PC-9 (cell line): ENCODE measurements around the gene METTL9. TPM values are rescaled to one million over a fixed set of nuclear protein-coding genes. Genes with fewer than 3 reads are reported as not detected.

Experiments used
- BruUV-seq: library from RNA; stranded (reverse); fragments of 400-500 nt; replicated peaks from 2 replicates; lab custom pipeline; 2021; lab: Mats Ljungman, UMichigan
- CTCF ChIA-PET: fragments of 300-600 bp; sonication (Branson Sonifier 250); formaldehyde crosslinking; loops from one replicate; lab custom pipeline; 2022; ENCODE audit warnings: antibody characterized with exemption; lab: Charles Lee
- POLR2A ChIA-PET: fragments of 300-600 bp; sonication (Branson Sonifier 250); formaldehyde crosslinking; loops from one replicate; lab custom pipeline; 2022; ENCODE audit warnings: antibody characterized with exemption; ENCODE audit not compliant: unreplicated experiment; lab: Charles Lee
- DNase-seq, 2 experiments: peaks; one replicate each; pipeline versions ENCODE4 v3.0.0 to v3.0.0-alpha.2; 2015 to 2022; ENCODE audit warnings: mixed read lengths in 1 of 2
- H2AFZ ChIP-seq: fragments of 200-600 bp; sonication (generic); 2 replicates; pipeline ENCODE4 v1.8.1; 2017; ENCODE audit warnings: antibody characterized with exemption
- H3F3A ChIP-seq: fragments of 200-600 bp; sonication (generic); 2 replicates; pipeline ENCODE4 v1.8.1; 2017; ENCODE audit warnings: antibody characterized with exemption, mild to moderate bottlenecking, low read depth; ENCODE audit not compliant: insufficient read depth
- H3K27ac ChIP-seq: fragments of 200-600 bp; sonication (generic); 2 replicates; pipeline ENCODE4 v1.6.1; 2016; ENCODE audit warnings: mixed run types
- H3K27me3 ChIP-seq: fragments of 200-600 bp; sonication (generic); 2 replicates; pipeline ENCODE4 v1.6.1; 2016; ENCODE audit warnings: low read depth, mixed run types; ENCODE audit not compliant: insufficient read depth
- H3K36me3 ChIP-seq: fragments of 200-600 bp; sonication (generic); 2 replicates; pipeline ENCODE4 v1.6.1; 2016; ENCODE audit warnings: low read depth, mixed run types
- H3K4me1 ChIP-seq: fragments of 200-600 bp; sonication (generic); replicated peaks from 2 replicates; pipeline ENCODE4 v1.6.1; 2016; ENCODE audit warnings: mixed run types; ENCODE audit not compliant: insufficient read depth
- H3K4me2 ChIP-seq: fragments of 200-600 bp; sonication (generic); 2 replicates; pipeline ENCODE4 v1.6.1; 2017; ENCODE audit warnings: mixed run types
- H3K4me3 ChIP-seq: fragments of 200-600 bp; sonication (generic); 2 replicates; pipeline ENCODE4 v1.6.1; 2016; ENCODE audit warnings: mixed run types
- H3K79me2 ChIP-seq: fragments of 200-600 bp; sonication (generic); 2 replicates; pipeline ENCODE4 v1.6.1; 2017; ENCODE audit warnings: low read depth, mixed run types
- H3K9me2 ChIP-seq: fragments of 200-600 bp; sonication (generic); 2 replicates; pipeline ENCODE4 v1.8.1; 2017; ENCODE audit warnings: mild to moderate bottlenecking; ENCODE audit not compliant: insufficient read depth
- H3K9me3 ChIP-seq: fragments of 200-600 bp; sonication (generic); 2 replicates; pipeline ENCODE4 v1.8.1; 2016; ENCODE audit warnings: low read depth; ENCODE audit not compliant: insufficient read depth
- H4K20me1 ChIP-seq: fragments of 200-600 bp; sonication (generic); 2 replicates; pipeline ENCODE4 v1.8.1; 2017; ENCODE audit not compliant: insufficient read depth
- CTCF ChIP-seq: fragments of 200-600 bp; sonication (generic); conservative IDR thresholded peaks from 2 replicates; pipeline ENCODE4 v1.6.1; 2017; ENCODE audit warnings: mixed run types, antibody characterized with exemption, mild to moderate bottlenecking, moderate library complexity
- EZH2 ChIP-seq: fragments of 200-600 bp; sonication (generic); IDR thresholded peaks from 2 replicates; pipeline ENCODE4 v1.8.0; 2017; ENCODE audit warnings: antibody characterized with exemption, low read depth
- intact Hi-C: fragments of 100-400 bp; cut with micrococcal nuclease; formaldehyde crosslinking; loops from one replicate; pipeline ENCODE4 v1.10.0; 2022; ENCODE audit not compliant: unreplicated experiment
- total RNA-seq: library from RNA; stranded (reverse); gene quantifications from 2 replicates; pipeline ENCODE4 v1.2.3, GENCODE V29; 2021

METTL9 gene
- total RNA-seq, 1 experiment from 2014 or later, result 136 TPM

GRCh38 chr16:21613781-21614180 is 14.4 kb downstream of the METTL9 start:
- BruUV-seq, result no TSS peak
- no peak overlapping the region for H3K4me3 ChIP-seq
- no peaks in the 10 kb centered on the region for H3K9me3 ChIP-seq
- peaks cover 98% of the 10 kb centered on the region for H3K79me2 ChIP-seq
- H3K36me3 ChIP-seq, result peaks cover 19% of the 10 kb centered on the region; the same call in 1 of the 2 replicates
- no peaks in the 10 kb centered on the region for H3K9me2 ChIP-seq
- TF ChIP-seq CTCF (no peak), EZH2 (no peak)
- ChIA-PET CTCF (no interaction called here), POLR2A (no interaction called here)
- intact Hi-C loops, result no loop called here
- H3K4me1 ChIP-seq, result peaks cover 55% of the 10 kb centered on the region
- no peak overlapping the region for H3K27ac ChIP-seq
- no peak overlapping the region for H2AFZ ChIP-seq
- H3K27me3 ChIP-seq, result no peaks in the 10 kb centered on the region
- no peaks in the 10 kb centered on the region for H4K20me1 ChIP-seq
- no peak for DNase-seq
- peaks cover 49% of the 10 kb centered on the region for H3F3A ChIP-seq
- no peak overlapping the region for H3K4me2 ChIP-seq

DNA sequence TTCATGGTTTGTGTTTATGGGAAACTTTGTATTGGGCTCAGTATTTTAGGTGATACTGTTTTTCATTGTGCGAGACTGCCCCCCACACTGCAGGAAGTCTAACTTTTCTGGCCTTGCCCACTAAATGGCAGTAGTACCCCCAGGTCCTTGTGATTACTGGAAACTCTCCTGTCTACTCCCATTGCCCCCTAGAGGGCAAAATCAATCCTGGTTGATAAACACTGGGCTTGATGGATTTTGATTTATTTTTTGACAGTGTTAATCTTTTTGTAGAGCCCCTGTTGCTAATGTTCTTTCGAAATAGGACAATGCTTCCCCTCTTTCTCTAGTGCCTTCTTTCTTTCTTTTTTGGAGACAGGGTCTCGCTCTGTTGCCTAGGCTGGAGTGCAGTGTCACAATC is 15.5 kb downstream of the METTL9 start:
- Histone ChIP-seq H3F3A (peaks cover 48% of the 10 kb centered on the region), H3K27ac (no peak overlapping the region), H4K20me1 (no peaks in the 10 kb centered on the region), H3K4me3 (no peak overlapping the region), H3K4me2 (no peak overlapping the region), H3K27me3 (no peaks in the 10 kb centered on the region), H3K79me2 (peaks cover 95% of the 10 kb centered on the region), H3K36me3 (peaks cover 22% of the 10 kb centered on the region; the same call in 1 of the 2 replicates), H3K4me1 (peaks cover 44% of the 10 kb centered on the region), H2AFZ (no peak overlapping the region), H3K9me2 (no peaks in the 10 kb centered on the region), H3K9me3 (no peaks in the 10 kb centered on the region)
- intact Hi-C loops, result no loop called here
- CTCF ChIA-PET, result interaction anchor here (0.7 kb wide), 1 partner anchor 30 kb away, joined by 4 read pairs; no protein-coding TSS in a partner anchor
- POLR2A ChIA-PET, result no interaction called here
- BruUV-seq, result no TSS peak
- DNase-seq, result no peak
- TF ChIP-seq EZH2, result no peak

GRCh38 chr16:21617607-21618006 is 18.2 kb downstream of the METTL9 start:
- TF ChIP-seq EZH2, result no peak
- TF ChIP-seq CTCF, result no peak
- Histone ChIP-seq H3K4me2 (no peak overlapping the region), H3K27ac (peak overlapping the region; percentile 29; the same call in 1 of the 2 replicates), H3F3A (peaks cover 28% of the 10 kb centered on the region; the same call in 1 of the 2 replicates), H3K4me3 (no peak overlapping the region), H3K36me3 (peaks cover 29% of the 10 kb centered on the region), H3K27me3 (no peaks in the 10 kb centered on the region), H2AFZ (no peak overlapping the region), H4K20me1 (no peaks in the 10 kb centered on the region), H3K4me1 (peaks cover 16% of the 10 kb centered on the region), H3K9me2 (no peaks in the 10 kb centered on the region), H3K79me2 (peaks cover 84% of the 10 kb centered on the region), H3K9me3 (no peaks in the 10 kb centered on the region)
- DNase-seq, result no peak
- POLR2A ChIA-PET, result interaction anchor here (0.7 kb wide), 1 partner anchor 1875 kb away, joined by 8 read pairs; no protein-coding TSS in a partner anchor
- CTCF ChIA-PET, result no interaction called here
- BruUV-seq, result no TSS peak
- intact Hi-C loops, result no loop called here

DNA sequence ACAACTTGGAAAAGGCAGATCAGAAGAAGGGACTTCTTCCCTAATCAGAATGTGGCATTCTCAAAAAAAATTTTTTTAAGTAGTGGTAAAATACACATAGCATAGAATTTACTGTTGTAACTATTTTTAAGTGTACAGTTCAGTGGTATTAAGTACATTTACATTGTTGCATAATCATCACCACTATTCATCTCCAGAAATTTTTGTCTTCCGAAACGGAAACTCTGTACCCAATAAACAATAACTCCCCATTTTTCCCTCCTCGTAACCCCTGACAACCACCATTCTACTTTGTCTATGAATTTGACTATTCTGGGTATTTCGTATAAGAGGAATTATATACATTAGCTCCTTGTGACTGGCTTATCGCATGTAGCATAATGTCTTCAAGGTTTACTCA is 18.9 kb downstream of the METTL9 start:
- Histone ChIP-seq H3K4me3 (no peak overlapping the region), H3K9me2 (no peaks in the 10 kb centered on the region), H3K27me3 (no peaks in the 10 kb centered on the region), H3F3A (peaks cover 32% of the 10 kb centered on the region; the same call in 1 of the 2 replicates), H3K4me2 (no peak overlapping the region), H3K79me2 (peaks cover 78% of the 10 kb centered on the region), H3K9me3 (no peaks in the 10 kb centered on the region), H3K36me3 (peaks cover 34% of the 10 kb centered on the region), H4K20me1 (no peaks in the 10 kb centered on the region), H2AFZ (no peak overlapping the region), H3K4me1 (0 out of 2 replicates have a peak, but pooled peaks cover 12% of the 10 kb centered on the region), H3K27ac (peak overlapping the region; percentile 29; the same call in 1 of the 2 replicates)
- no TSS peak for BruUV-seq
- TF ChIP-seq CTCF, result no peak
- TF ChIP-seq EZH2, result no peak
- no peak for DNase-seq
- intact Hi-C loops, result no loop called here
- POLR2A ChIA-PET, result no interaction called here
- CTCF ChIA-PET, result no interaction called here
